ENCODE measurements around the gene PIEZO2. TPM values are rescaled to one million over a fixed set of nuclear protein-coding genes. Genes with fewer than 3 reads are reported as not detected.
A peak's percentile ranks its signal among the peaks of the same experiment; 100 is the strongest.

PIEZO2 gene
- total RNA-seq, 1 donor from 2014 or later = 50.1 TPM

GRCh38 chr18:11046140-11046539, 103.2 kb downstream of the PIEZO2 start:
- peak overlapping the region; percentile 99 for H3K27ac Mint-ChIP-seq (ENCODE audit: unreplicated experiment)
- H3K27me3 Mint-ChIP-seq (ENCODE audit: unreplicated experiment) = peaks cover 5% of the 10 kb centered on the region
- no peak for DNase-seq
- no peak for TF ChIP-seq CTCF (IDR thresholded peaks at IDR 0.05; ENCODE audit: partially characterized antibody, unreplicated experiment)
- H3K4me3 Mint-ChIP-seq (ENCODE audit: unreplicated experiment) = peak overlapping the region; percentile 77
- H3K9me3 Mint-ChIP-seq (ENCODE audit: unreplicated experiment) = peaks cover 10% of the 10 kb centered on the region
- peaks cover 37% of the 10 kb centered on the region for H3K4me1 Mint-ChIP-seq (ENCODE audit: low read depth, unreplicated experiment)
- peaks cover 4% of the 10 kb centered on the region for H3K36me3 Mint-ChIP-seq (ENCODE audit: unreplicated experiment)

DNA sequence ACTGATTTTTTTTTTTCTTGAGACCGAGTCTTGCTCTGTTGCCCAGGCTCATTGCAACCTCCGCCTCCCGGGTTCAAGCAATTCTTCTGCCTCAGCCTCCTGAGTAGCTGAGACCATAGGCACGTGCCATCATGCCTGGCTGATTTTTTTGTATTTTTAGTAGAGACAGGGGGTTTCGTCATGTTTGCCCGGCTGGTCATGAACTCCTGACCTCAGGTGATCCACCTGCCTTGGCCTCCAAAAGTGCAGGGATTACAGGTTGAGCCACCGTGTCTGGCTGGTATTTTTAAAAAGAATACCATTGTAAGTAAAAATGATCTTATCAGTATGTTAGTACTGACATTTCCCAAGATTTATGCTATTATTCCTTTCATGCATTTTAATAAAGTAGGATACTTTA, 105.7 kb downstream of the PIEZO2 start:
- Mint-ChIP-seq H3K9me3 (ENCODE audit: unreplicated experiment) (peaks cover 10% of the 10 kb centered on the region), H3K4me1 (ENCODE audit: low read depth, unreplicated experiment) (peaks cover 44% of the 10 kb centered on the region), H3K27ac (ENCODE audit: unreplicated experiment) (no peak overlapping the region), H3K4me3 (ENCODE audit: unreplicated experiment) (no peak overlapping the region), H3K27me3 (ENCODE audit: unreplicated experiment) (peaks cover 5% of the 10 kb centered on the region), H3K36me3 (ENCODE audit: unreplicated experiment) (no peaks in the 10 kb centered on the region)
- no peak for TF ChIP-seq CTCF (IDR thresholded peaks at IDR 0.05; ENCODE audit: partially characterized antibody, unreplicated experiment)
- DNase-seq = no peak

DNA sequence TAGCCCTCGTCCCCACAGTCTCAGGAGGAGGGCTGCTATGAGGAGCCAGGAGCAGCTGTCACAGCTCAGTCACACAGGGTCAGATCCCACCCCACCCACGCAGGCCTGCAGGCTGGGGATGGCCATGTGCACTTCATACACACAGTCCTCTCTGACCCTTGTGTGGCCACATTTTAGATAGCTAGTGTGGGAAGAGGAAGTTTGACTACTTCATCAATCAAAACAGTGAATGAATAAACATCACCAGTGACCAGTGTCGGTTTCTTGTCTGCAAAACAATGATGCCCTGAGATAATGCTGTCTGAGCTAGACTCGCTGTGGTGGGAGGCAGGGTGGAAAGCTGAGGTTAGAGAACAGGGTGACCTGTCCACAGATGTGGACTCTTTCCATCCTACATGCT, 107.1 kb downstream of the PIEZO2 start:
- Mint-ChIP-seq H3K27me3 (ENCODE audit: unreplicated experiment) (peaks cover 5% of the 10 kb centered on the region), H3K4me1 (ENCODE audit: low read depth, unreplicated experiment) (peaks cover 41% of the 10 kb centered on the region), H3K36me3 (ENCODE audit: unreplicated experiment) (no peaks in the 10 kb centered on the region), H3K4me3 (ENCODE audit: unreplicated experiment) (no peak overlapping the region), H3K27ac (ENCODE audit: unreplicated experiment) (peak overlapping the region; percentile 93), H3K9me3 (ENCODE audit: unreplicated experiment) (peaks cover 10% of the 10 kb centered on the region)
- TF ChIP-seq CTCF (IDR thresholded peaks at IDR 0.05; ENCODE audit: partially characterized antibody, unreplicated experiment) = no peak
- no peak for DNase-seq

DNA sequence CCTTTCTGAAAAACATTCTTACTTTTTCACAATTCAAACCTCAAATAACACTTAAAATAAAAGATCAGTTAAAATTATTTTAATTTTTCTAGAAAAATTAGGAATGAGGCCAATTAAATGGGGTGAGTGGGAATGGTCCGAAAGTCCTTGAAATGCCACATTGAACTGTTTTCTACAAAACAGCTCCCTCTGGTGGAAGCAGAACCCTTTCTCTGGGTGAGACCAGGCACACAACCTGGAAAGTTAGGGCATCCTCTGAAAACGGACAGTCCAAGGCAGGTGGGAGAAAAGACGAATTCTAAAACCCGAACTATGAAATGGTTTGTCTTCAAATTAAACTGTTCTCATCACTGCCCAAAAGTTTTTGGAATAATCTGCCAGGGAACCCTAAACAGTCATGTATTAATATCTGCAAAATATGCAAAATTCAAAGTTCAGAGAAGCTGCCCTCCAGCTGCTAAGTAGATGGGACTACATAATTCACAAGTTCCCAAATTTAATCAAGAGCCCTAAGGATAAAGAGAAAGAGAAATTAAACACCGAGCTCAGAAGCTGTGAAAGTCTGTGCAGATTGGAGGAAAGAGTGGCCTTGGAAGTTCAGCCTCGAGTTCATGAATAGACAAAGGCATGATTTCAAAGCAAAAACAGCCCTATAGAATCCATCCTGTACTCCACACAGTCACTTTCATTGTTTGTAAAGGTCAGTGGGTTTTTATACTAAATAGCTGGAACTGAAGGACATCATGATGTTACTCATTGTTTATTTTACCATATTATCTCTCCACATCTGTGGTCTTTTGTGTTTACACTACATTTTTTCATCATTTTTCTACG, 108.3 kb downstream of the PIEZO2 start:
- no peak overlapping the region for H3K4me3 Mint-ChIP-seq (ENCODE audit: unreplicated experiment)
- H3K9me3 Mint-ChIP-seq (ENCODE audit: unreplicated experiment) = peaks cover 7% of the 10 kb centered on the region
- H3K27me3 Mint-ChIP-seq (ENCODE audit: unreplicated experiment) = peaks cover 4% of the 10 kb centered on the region
- peak; percentile 78 for TF ChIP-seq CTCF (IDR thresholded peaks at IDR 0.05; ENCODE audit: partially characterized antibody, unreplicated experiment)
- H3K36me3 Mint-ChIP-seq (ENCODE audit: unreplicated experiment) = no peaks in the 10 kb centered on the region
- H3K27ac Mint-ChIP-seq (ENCODE audit: unreplicated experiment) = peak overlapping the region; percentile 22
- peaks cover 29% of the 10 kb centered on the region for H3K4me1 Mint-ChIP-seq (ENCODE audit: low read depth, unreplicated experiment)
- DNase-seq = peak; percentile 39

GRCh38 chr18:11040359-11040758, 109.0 kb downstream of the PIEZO2 start:
- no peaks in the 10 kb centered on the region for H3K36me3 Mint-ChIP-seq (ENCODE audit: unreplicated experiment)
- H3K9me3 Mint-ChIP-seq (ENCODE audit: unreplicated experiment) = peaks cover 3% of the 10 kb centered on the region
- no peak overlapping the region for H3K27ac Mint-ChIP-seq (ENCODE audit: unreplicated experiment)
- peaks cover 2% of the 10 kb centered on the region for H3K27me3 Mint-ChIP-seq (ENCODE audit: unreplicated experiment)
- no peak for TF ChIP-seq CTCF (IDR thresholded peaks at IDR 0.05; ENCODE audit: partially characterized antibody, unreplicated experiment)
- H3K4me1 Mint-ChIP-seq (ENCODE audit: low read depth, unreplicated experiment) = peaks cover 24% of the 10 kb centered on the region
- no peak overlapping the region for H3K4me3 Mint-ChIP-seq (ENCODE audit: unreplicated experiment)
- DNase-seq = no peak

Data from glutamatergic neuron (in vitro differentiated cells).